Spleen (tissue), 11 donors: ENCODE measurements around the gene THOC7. TPM values are rescaled to one million over a fixed set of nuclear protein-coding genes. Genes with fewer than 3 reads are reported as not detected.

ENCODE experiments used
- DNase-seq: peaks from one replicate; pipeline ENCODE4 v3.0.0-alpha.2; 2020
- H3K27ac ChIP-seq, 8 donors: fragments of 200-600 bp; sonication (generic) in 7 of 8; 1 replicate in 4 of 8; 2 replicates in 4 of 8; pipeline versions ENCODE4 v1.5.0 to v1.8.0; 2016 to 2021; ENCODE audit warnings: inconsistent platforms in 4 of 8, mild to moderate bottlenecking in 4 of 8, moderate library complexity in 1 of 8
- H3K27me3 ChIP-seq, 7 donors: fragments of 200-600 bp; sonication (generic) in 6 of 7; replicated peaks in 1 of 7; 1 replicate in 4 of 7; 2 replicates in 3 of 7; pipeline versions ENCODE4 v1.5.0 to v1.8.0; 2016 to 2021; ENCODE audit warnings: inconsistent platforms in 3 of 7, mild to moderate bottlenecking in 1 of 7
- H3K36me3 ChIP-seq, 6 donors: fragments of 200-600 bp; sonication (generic) in 5 of 6; 1 replicate in 4 of 6; 2 replicates in 2 of 6; pipeline versions ENCODE4 v1.5.0 to v1.8.0; 2016 to 2021; ENCODE audit warnings: inconsistent platforms in 2 of 6
- H3K4me1 ChIP-seq, 6 donors: fragments of 200-600 bp; sonication (generic) in 5 of 6; 1 replicate in 3 of 6; 2 replicates in 3 of 6; pipeline versions ENCODE4 v1.5.0 to v1.8.0; 2016 to 2021; ENCODE audit warnings: inconsistent platforms in 3 of 6
- H3K4me3 ChIP-seq, 8 donors: fragments of 200-600 bp; sonication (generic) in 7 of 8; 1 replicate in 4 of 8; 2 replicates in 4 of 8; pipeline versions ENCODE4 v1.5.0 to v1.8.0; 2016 to 2021; ENCODE audit warnings: inconsistent platforms in 4 of 8, mild to moderate bottlenecking in 4 of 8, moderate library complexity in 2 of 8
- H3K9me3 ChIP-seq, 8 donors: fragments of 200-600 bp; sonication (generic) in 7 of 8; 1 replicate in 4 of 8; 2 replicates in 4 of 8; pipeline versions ENCODE4 v1.5.0 to v1.8.0; 2016 to 2021; ENCODE audit warnings: inconsistent platforms in 4 of 8
- CTCF ChIP-seq, 11 experiments: fragments of 200-600 bp in 7 of 11; fragments of 450-650 bp in 4 of 11; sonication (generic) in 4 of 11; IDR thresholded peaks in 8 of 11; conservative IDR thresholded peaks in 3 of 11; 1 replicate in 7 of 11; 2 replicates in 4 of 11; pipeline versions ENCODE4 v1.4.0 to v1.8.0; 2016 to 2021; ENCODE audit warnings: antibody characterized with exemption in 11 of 11, inconsistent platforms in 4 of 11, mild to moderate bottlenecking in 1 of 11
- POLR2A ChIP-seq, 3 donors: fragments of 450-650 bp; IDR thresholded peaks; one replicate each; pipeline ENCODE4 v1.5.1; 2017; ENCODE audit warnings: antibody characterized with exemption in 3 of 3, mild to moderate bottlenecking in 1 of 3
- POLR2AphosphoS5 ChIP-seq, 3 donors: sonication (generic); formaldehyde crosslinking; IDR thresholded peaks; one replicate each; pipeline ENCODE4 v1.5.1; 2017; ENCODE audit warnings: antibody characterized with exemption in 3 of 3
- WGBS, 5 donors: extraction: QIAGEN DNeasy Blood & Tissue Kit in 3 of 5; methylation state at CpG; one replicate each; pipeline versions ENCODE4 v1.1.5 to v1.1.7; 2013 to 2018; 5-methylcytosine and 5-hydroxymethylcytosine counted together
- intact Hi-C: fragments of 100-400 bp; cut with DNase I; formaldehyde crosslinking; loops from one replicate; pipeline ENCODE4 v1.15.0; 2023; ENCODE audit warnings: low total_unique reads
- polyA plus RNA-seq, 3 donors: library from polyadenylated mRNA; stranded (reverse); fragments of 200-250 nt; gene quantifications; one replicate each; pipeline ENCODE4 v1.2.1, GENCODE V29; 2013
- total RNA-seq, 7 donors: library from RNA; depleted of rRNA in 3 of 7; stranded (reverse); fragments of >200 nt in 3 of 7; fragmentation: NEBNext Ultra II Directional in 4 of 7; extraction: Animal tissue kit (Norgen Biotek cat#: 25700) in 4 of 7; gene quantifications; one replicate each; pipeline versions ENCODE4 v1.1.0 to v1.2.1, GENCODE V29; 2016 to 2021
- donor health status: healthy with polysubstance abuse.
- donor health status: DM: no; HTN: no; CAD: no; lungs with moderate emphysema.
- donor health status: DM: no; HTN: no; CAD: no.
- donor health status: Bipolar disorder and iron deficiency.
- donor health status: healthy.
- donor health status: DM: no; HTN: no; CAD: no.
- donor health status: DM: yes; HTN: yes; CAD: no.

The THOC7 gene
- total and polyA plus RNA-seq, 10 donors: 23.8 to 74.6 (median 39.0) TPM

GRCh38 chr3:63877737-63878393 lies 14.3 kb upstream of the THOC7 start:
- no peak for TF ChIP-seq CTCF (IDR thresholded peaks at IDR 0.05 in 8 of 11, conservative IDR thresholded peaks at IDR 0.05 in 3 of 11)
- TF ChIP-seq POLR2A (IDR thresholded peaks at IDR 0.05): no peak
- no peak for TF ChIP-seq POLR2AphosphoS5 (IDR thresholded peaks at IDR 0.05)
- intact Hi-C loops: no loop called here
- no peak overlapping the region for H3K27ac ChIP-seq
- H3K4me1 ChIP-seq: peaks cover 0 to 75% (median 29%) of the 10 kb centered on the region in 6 donors
- 87 to 96% (median 93%) methylated on average over 3 of the region's 3 CpGs for WGBS, 5 donors
- no peaks in the 10 kb centered on the region for H3K9me3 ChIP-seq
- no peak for DNase-seq
- no peaks in the 10 kb centered on the region for H3K27me3 ChIP-seq
- H3K4me3 ChIP-seq: no peak overlapping the region
- H3K36me3 ChIP-seq: peaks cover 0 to 11% (median 0%) of the 10 kb centered on the region in 6 donors

GRCh38 chr3:63876260-63876659 lies 12.7 kb upstream of the THOC7 start:
- 75 to 85% (median 82%) methylated on average over 3 of the region's 3 CpGs for WGBS, 5 donors
- TF ChIP-seq CTCF (IDR thresholded peaks at IDR 0.05 in 8 of 11, conservative IDR thresholded peaks at IDR 0.05 in 3 of 11): no peak
- no peak for TF ChIP-seq POLR2A (IDR thresholded peaks at IDR 0.05)
- no peak for TF ChIP-seq POLR2AphosphoS5 (IDR thresholded peaks at IDR 0.05)
- Histone ChIP-seq H3K27me3 (no peaks in the 10 kb centered on the region), H3K9me3 (no peaks in the 10 kb centered on the region), H3K4me3 (no peak overlapping the region), H3K27ac (no peak overlapping the region), H3K4me1 (peaks cover 0 to 91% (median 29%) of the 10 kb centered on the region in 6 donors), H3K36me3 (peaks cover 0 to 11% (median 0%) of the 10 kb centered on the region in 6 donors)
- intact Hi-C loops: no loop called here
- no peak for DNase-seq

- H3K4me1 ChIP-seq: peaks cover 3 to 93% (median 32%) of the 10 kb centered on the region in 6 donors
- TF ChIP-seq POLR2A (IDR thresholded peaks at IDR 0.05) (no peak), POLR2AphosphoS5 (IDR thresholded peaks at IDR 0.05) (no peak), CTCF (IDR thresholded peaks at IDR 0.05 in 8 of 11, conservative IDR thresholded peaks at IDR 0.05 in 3 of 11) (no peak)
- 88 to 96% (median 93%) methylated on average over 2 of the region's 2 CpGs for WGBS, 5 donors
- no peak overlapping the region for H3K27ac ChIP-seq
- H3K36me3 ChIP-seq: peaks cover 0 to 11% (median 0%) of the 10 kb centered on the region in 6 donors
- DNase-seq: no peak
- H3K4me3 ChIP-seq: no peak overlapping the region
- intact Hi-C loops: no loop called here
- no peaks in the 10 kb centered on the region for H3K27me3 ChIP-seq
- H3K9me3 ChIP-seq: no peaks in the 10 kb centered on the region
Measured at GRCh38 chr3:63875510-63875909, 11.9 kb upstream of the THOC7 start.

GRCh38 chr3:63874769-63875168 lies 11.2 kb upstream of the THOC7 start:
- H3K9me3 ChIP-seq: no peaks in the 10 kb centered on the region
- WGBS, 5 donors: 43 to 80% (median 61%) methylated on average over 3 of the region's 3 CpGs

More at GRCh38 chr3:63874769-63875168, 11.2 kb upstream of the THOC7 start:
- no peak for TF ChIP-seq POLR2AphosphoS5 (IDR thresholded peaks at IDR 0.05)
- TF ChIP-seq POLR2A (IDR thresholded peaks at IDR 0.05): no peak
- no peak for TF ChIP-seq CTCF (IDR thresholded peaks at IDR 0.05 in 8 of 11, conservative IDR thresholded peaks at IDR 0.05 in 3 of 11)
- intact Hi-C loops: no loop called here
- peak overlapping the region in 1 of 8 donors; percentile 18 for H3K27ac ChIP-seq
- H3K4me3 ChIP-seq: no peak overlapping the region
- H3K36me3 ChIP-seq: peaks cover 0 to 11% (median 0%) of the 10 kb centered on the region in 6 donors
- DNase-seq: no peak
- no peaks in the 10 kb centered on the region for H3K27me3 ChIP-seq
- peaks cover 3 to 93% (median 38%) of the 10 kb centered on the region in 6 donors for H3K4me1 ChIP-seq
